LNCaP clone FGC (cell line): ENCODE data around the gene OR1F1.

Source experiments
- DNase-seq: peaks from one replicate; pipeline ENCODE4 v3.0.0-alpha.2; 2011; ENCODE audit warnings: low read depth
- H3K4me3 ChIP-seq: 2 replicates; pipeline ENCODE4 v1.5.1; 2011; ENCODE audit warnings: mild to moderate bottlenecking, low read depth, low read length, control low read depth
- TF ChIP-seq, protein P1 (sequence below): IDR thresholded peaks from 2 replicates; pipeline ENCODE4 v1.5.1; 2012; ENCODE audit warnings: mild to moderate bottlenecking; ENCODE audit not compliant: control insufficient read depth, insufficient read depth; ENCODE audit errors: extremely low read depth

OR1F1 gene

GRCh38 chr16:3170440-3171180, 17.4 kb upstream of the OR1F1 start:
- DNase-seq: no peak
- TF ChIP-seq, protein P1, sequence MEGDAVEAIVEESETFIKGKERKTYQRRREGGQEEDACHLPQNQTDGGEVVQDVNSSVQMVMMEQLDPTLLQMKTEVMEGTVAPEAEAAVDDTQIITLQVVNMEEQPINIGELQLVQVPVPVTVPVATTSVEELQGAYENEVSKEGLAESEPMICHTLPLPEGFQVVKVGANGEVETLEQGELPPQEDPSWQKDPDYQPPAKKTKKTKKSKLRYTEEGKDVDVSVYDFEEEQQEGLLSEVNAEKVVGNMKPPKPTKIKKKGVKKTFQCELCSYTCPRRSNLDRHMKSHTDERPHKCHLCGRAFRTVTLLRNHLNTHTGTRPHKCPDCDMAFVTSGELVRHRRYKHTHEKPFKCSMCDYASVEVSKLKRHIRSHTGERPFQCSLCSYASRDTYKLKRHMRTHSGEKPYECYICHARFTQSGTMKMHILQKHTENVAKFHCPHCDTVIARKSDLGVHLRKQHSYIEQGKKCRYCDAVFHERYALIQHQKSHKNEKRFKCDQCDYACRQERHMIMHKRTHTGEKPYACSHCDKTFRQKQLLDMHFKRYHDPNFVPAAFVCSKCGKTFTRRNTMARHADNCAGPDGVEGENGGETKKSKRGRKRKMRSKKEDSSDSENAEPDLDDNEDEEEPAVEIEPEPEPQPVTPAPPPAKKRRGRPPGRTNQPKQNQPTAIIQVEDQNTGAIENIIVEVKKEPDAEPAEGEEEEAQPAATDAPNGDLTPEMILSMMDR: no peak
- H3K4me3 ChIP-seq: no peak overlapping the region

DNA sequence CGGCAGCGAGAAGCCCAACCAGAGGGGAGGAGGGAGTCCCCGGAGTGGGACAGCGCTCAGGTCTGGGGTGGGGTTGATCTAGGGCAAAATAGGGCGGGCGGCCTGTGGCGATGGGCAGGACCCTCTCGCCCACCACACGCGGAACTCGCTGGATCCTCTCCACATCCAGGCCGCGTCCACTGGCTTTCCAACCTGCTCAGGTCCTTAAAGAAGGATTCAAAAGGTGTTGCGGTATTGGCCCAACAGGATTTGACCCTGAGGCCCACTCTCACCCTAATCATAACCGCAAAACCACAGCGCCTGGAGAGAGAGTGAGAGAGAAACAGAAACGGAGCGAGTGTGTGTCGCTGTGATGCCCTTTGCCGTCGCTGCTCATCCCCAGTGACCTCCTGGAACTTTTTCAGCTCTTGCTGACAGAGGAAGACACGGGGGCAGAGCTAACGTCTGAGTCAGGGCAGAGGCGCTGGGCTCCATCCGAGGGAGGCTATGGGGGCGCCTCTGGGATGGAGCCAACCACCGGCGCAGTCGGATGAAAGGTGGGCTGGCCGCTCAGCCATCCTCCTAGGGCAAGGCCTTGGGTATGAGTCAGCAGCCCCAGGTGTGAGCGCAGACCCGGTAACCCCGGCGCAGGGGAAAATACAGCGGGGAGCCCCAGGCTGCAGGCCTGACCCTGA, 16.7 kb upstream of the OR1F1 start:
- TF ChIP-seq, protein P1: no peak
- DNase-seq: no peak
- no peak overlapping the region for H3K4me3 ChIP-seq

GRCh38 chr16:3171855-3172593, 16.0 kb upstream of the OR1F1 start:
- TF ChIP-seq, protein P1: no peak
- no peak for DNase-seq
- no peak overlapping the region for H3K4me3 ChIP-seq

DNA sequence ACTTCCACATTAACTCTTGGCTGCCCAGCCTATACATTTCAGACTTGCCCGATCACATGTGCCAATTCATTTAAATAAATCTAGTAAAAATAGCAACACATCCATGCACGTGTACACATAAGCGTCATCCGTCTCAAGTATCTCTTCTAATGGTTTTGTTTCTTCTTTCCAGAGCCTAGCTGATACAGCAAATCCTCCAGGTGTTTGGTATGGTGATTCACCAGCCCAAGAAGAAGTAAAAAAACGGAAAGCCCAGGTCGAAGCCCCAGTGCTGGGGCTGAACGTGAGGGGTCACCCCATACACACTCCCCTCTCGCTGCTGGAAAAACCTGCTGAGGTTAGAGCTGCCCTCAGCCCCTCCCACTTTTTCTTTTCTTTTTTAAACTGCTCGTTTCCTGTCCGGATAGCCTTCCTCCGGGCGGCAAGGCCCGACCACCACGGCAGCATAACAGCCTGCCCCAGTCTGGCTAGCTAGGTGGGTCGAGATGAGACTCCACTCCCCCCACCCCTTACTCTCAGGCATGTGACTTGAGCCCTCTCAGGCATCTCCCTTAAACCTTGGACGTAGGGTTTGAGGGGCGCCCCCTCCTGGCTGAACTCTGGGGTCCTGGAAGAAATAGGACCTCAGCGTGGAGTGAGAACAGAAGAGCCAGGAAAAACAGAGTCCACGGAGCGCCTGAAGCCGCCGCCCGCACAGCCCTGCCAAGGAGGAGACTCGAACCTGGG, 13.9 kb upstream of the OR1F1 start:
- DNase-seq: no peak

DNA sequence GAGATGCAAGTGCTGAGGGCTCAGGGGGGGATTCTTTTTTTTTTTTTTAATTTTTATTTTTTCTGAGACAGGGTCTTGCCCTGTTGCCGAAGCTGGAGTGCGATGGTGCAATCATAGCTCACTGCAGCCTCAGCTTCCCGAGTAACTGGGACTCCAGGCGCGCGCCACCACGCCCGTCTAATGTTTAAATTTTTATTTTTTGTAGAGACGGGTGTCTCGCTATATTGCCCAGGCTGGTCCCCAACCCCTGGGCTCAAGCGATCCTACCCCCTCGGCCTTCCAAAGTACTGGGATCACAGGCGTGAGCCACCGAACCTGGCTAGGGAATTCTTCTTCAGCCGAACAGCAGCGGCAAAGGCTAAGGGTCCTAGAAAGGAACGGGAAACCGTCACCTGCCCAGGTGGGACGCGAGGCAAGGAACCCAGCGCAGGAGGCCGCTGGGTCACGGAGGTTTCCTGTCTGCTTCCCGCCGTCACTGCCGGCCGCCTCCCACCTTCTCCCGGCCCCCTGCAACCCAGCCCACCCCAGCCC, 13.3 kb upstream of the OR1F1 start:
- TF ChIP-seq, protein P1: no peak
- peak overlapping the region; percentile 50; the same call in 1 of the 2 replicates for H3K4me3 ChIP-seq
- no peak for DNase-seq

More for the DNA sequence above, 13.9 kb upstream of the OR1F1 start:
- no peak overlapping the region for H3K4me3 ChIP-seq
- TF ChIP-seq, protein P1: no peak
